GM15510 (cell line): ENCODE measurements around the gene ITK.

Experiments used
- POLR2A ChIP-seq: IDR thresholded peaks from 3 replicates; pipeline ENCODE4 v1.6.1; 2011; ENCODE audit warnings: borderline replicate concordance; ENCODE audit not compliant: insufficient read length; ENCODE audit errors: extremely low read depth

The ITK gene

DNA sequence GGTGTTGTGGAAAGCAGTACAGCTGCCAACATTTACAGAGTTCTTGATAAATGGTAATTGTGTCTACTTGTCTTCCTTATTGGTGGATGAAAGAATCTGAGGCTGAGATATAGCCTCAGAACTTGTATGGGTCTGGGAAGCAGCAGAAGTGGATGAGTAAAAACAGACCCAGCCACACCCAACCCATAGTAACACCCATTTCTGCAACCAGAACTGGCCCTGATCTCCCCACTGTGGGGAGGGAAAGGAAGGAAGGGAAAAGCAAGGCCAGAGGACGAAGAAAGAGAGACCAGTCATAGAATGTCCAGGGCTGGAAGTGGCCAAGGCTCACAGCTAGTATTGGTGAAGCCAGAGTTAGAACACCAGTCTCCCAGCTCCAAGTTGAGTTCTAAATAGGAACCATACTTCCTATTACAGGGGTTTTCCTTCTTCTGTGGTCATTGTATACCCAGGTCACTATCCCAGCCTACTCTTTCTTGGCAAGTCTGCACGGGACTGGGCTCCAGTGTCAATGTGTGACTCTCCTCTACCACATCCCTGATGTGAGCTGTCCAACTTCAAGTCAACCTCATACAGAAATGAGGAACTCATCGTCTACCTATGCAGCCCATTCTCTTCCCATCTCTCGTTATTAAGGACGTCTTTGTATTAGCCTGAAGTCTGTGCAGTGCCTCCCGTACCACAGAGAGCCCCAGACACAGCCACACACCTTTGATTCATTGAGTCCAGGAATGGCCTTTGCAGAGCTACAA is 35.9 kb downstream of the ITK start:
- TF ChIP-seq POLR2A, result no peak

GRCh38 chr5:157217289-157218024 is 36.8 kb downstream of the ITK start:
- TF ChIP-seq POLR2A, result no peak

GRCh38 chr5:157219491-157220271 is 39.0 kb downstream of the ITK start:
- no peak for TF ChIP-seq POLR2A

DNA sequence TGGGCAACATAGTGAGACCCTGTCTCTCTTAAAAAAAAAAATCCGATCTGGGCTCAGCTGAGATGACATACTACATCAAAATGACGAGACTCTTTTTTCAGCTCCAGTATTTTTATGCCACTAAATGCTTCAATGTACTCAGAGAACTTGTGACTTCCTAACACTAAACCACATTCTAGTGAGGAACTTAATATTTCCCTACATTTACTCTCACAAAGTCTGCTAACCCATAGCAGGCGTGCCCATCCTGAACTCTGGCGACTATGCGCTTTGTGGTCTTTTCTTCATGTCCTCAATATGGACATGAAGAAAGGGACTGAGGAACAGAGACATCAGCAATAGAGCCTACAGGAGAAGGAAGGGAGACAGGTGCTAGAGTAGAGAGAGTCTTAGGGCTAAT is 41.3 kb downstream of the ITK start:
- no peak for TF ChIP-seq POLR2A

DNA sequence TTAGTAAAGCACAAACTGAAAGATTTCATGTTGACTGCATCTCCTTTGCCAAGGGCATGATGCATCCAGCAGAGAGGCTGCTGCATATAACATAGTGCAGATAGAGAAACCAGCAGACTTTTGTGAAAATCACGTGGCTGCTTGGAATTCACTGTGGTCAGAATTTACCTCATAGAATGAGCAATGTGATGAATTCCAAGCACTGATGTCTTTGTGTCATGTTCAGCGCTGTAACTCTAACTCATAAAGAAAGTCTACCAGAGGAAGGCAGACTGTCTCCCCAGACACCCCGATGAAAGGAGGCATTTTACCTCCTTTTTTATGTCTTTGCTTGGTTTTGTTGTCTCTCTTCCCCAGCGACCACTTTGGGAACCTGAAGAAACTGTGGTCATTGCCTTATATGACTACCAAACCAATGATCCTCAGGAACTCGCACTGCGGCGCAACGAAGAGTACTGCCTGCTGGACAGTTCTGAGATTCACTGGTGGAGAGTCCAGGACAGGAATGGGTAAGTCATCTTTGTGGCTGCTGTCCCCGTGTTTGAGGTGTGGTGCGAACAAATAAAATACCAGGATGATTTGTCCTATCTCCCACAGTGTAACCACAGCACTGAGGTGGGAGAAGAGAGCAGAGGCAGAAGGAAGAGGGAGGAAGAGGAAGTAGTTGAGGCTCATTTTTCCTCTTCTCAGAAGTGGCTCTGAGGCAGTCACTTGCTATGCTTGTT is 42.0 kb downstream of the ITK start:
- no peak for TF ChIP-seq POLR2A

- TF ChIP-seq POLR2A, result no peak
Observed at GRCh38 chr5:157225469-157226422, 45.1 kb downstream of the ITK start.

DNA sequence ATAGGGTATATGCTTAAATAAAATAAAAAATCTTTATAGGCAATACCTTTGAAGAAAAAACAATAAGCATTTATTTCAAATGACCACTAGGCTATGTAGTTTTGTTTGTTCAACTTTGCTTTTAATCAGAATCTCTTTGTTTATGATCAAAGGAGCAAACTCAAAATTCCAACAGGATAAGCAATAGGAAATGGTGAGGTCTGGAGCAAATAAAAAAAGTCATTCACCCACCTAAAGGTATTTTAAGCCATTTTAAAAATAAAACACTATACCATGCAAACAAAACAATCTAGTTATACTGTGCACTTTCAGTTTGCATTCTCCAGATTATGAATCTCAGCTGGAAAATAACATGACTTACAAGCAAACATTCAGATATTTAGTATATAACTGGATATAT is 50.0 kb downstream of the ITK start:
- TF ChIP-seq POLR2A, result no peak

DNA sequence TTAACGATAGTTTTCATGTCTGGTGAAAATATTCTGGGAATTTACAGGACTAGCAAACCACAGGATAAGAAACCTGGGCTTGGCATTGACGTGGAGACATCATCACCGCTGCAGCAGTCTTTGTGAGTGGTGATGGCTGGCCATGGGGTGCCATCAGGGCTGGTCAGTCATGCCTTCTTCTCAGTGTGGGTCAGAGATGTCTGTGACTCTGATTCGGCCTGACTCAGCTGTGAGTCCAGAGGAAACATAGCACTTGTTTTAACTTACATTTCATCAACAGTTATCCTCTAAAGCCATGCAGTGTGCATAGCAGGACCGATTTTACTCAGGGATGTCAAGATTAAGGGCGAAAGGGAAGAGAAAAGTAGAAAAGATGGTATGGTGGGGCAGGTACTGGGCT is 52.1 kb downstream of the ITK start:
- no peak for TF ChIP-seq POLR2A

GRCh38 chr5:157233515-157233914 is 52.9 kb downstream of the ITK start:
- no peak for TF ChIP-seq POLR2A

DNA sequence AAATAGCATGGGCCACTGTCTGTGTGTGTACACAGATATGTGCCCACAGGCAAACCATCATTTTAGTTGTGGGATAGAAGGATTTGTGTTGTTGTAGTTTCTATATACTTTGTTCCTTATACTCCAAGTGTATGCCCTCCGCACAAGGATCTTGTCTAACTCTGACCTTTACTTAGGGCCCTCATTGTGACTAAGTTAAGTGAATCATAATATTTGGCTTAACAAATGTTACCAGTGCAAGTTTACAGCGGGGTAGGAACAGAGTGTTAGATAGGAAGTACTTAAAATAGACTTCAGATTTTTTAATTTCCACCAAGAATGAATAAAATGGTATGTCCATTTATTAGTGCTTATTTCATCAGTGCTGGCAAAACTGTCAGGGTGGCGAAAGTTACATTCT is 55.8 kb downstream of the ITK start:
- TF ChIP-seq POLR2A, result no peak

DNA sequence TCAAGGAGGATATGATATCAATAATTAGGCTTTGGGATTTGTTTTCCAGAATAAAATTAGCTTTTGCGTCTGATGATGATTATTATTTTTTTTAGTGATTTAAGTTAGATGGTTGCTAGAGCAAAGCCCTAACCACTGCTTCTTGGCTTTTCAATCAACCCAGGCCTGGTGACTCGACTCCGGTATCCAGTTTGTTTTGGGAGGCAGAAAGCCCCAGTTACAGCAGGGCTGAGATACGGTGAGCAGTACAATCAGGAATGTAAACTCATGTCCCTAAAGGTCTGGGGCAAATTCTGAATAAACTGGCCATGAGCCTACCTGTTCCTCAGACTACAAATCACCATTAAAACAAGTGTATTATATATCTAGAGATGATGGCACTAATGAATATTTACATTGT is 60.8 kb downstream of the ITK start:
- no peak for TF ChIP-seq POLR2A

GRCh38 chr5:157245476-157245875 is 64.8 kb downstream of the ITK start:
- TF ChIP-seq POLR2A, result no peak

- TF ChIP-seq POLR2A, result no peak
Observed at GRCh38 chr5:157245886-157246285, 65.2 kb downstream of the ITK start.

GRCh38 chr5:157247267-157247666 is 66.6 kb downstream of the ITK start:
- TF ChIP-seq POLR2A, result no peak
